Dedifferentiated amniotic fluid mesenchymal stem cell (primary cell): Measurements from ENCODE around the gene CSNK1E.
A peak's percentile ranks its signal among the peaks of the same experiment; 100 is the strongest.

Source experiments
- DNase-seq: peaks from one replicate; pipeline ENCODE4 v3.0.0-alpha.2; 2016; ENCODE audit errors: extremely low spot score

CSNK1E gene

GRCh38 chr22:38249803-38250642 lies 67.2 kb downstream of the CSNK1E start:
- no peak for DNase-seq

- DNase-seq, result no peak
Measured at GRCh38 chr22:38249301-38249700, 67.9 kb downstream of the CSNK1E start.

- no peak for DNase-seq
Measured at GRCh38 chr22:38248280-38248679, 69.0 kb downstream of the CSNK1E start.

- DNase-seq, result no peak
Measured at GRCh38 chr22:38247713-38248112, 69.5 kb downstream of the CSNK1E start.

GRCh38 chr22:38246692-38247091 lies 70.5 kb downstream of the CSNK1E start:
- DNase-seq, result no peak

GRCh38 chr22:38246046-38246658 lies 71.1 kb downstream of the CSNK1E start:
- DNase-seq, result no peak

- DNase-seq, result no peak
Measured at GRCh38 chr22:38244106-38244505, 73.1 kb downstream of the CSNK1E start.

GRCh38 chr22:38243007-38243765 lies 74.0 kb downstream of the CSNK1E start:
- no peak for DNase-seq

- DNase-seq, result peak; percentile 87
Measured at GRCh38 chr22:38240734-38241252, 76.4 kb downstream of the CSNK1E start.
